ENCODE results near the gene UBE2R2.
"Not testable (repeated sequence)": the region's sequence is repeated elsewhere in the genome, so short reads cannot be mapped to it uniquely, and the experiment has no call there.

The UBE2R2 gene

DNA sequence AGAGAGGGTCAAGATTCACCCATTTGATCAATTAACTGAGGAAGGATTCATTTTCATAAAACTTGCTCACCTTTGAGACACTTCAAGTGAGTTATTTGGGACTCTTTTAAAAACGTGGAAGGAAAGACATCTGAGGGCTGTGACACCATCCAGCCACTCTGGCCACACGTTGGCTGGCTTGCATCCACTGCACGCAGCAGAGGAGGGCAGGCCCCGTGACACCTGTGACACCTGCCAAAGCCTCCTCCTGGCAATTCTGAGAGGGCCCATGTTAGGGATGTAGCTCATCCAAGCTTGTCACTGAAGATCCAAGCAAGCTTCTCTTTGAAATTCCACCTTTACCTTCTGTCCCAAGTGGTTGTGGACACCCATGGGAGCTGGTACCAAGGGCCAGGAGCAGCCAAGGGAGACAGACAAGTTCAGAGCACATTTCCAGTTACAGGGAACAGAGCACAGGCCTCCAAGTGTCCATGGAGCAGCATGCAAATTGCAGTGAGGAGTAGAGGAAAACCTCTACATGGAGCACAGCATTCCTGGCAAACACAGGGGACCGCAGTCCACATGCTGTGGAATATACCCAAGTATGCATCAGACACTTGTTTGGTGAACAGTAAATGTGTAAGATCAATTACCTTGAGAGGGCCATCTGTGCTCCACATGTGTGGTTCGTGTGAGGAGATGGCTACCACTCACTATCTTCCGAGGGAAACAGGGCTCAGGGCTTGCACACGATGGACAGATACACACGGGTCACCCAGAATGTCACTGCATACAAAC lies 16.8 kb upstream of the UBE2R2 start:
- no peak for DNase-seq

DNA sequence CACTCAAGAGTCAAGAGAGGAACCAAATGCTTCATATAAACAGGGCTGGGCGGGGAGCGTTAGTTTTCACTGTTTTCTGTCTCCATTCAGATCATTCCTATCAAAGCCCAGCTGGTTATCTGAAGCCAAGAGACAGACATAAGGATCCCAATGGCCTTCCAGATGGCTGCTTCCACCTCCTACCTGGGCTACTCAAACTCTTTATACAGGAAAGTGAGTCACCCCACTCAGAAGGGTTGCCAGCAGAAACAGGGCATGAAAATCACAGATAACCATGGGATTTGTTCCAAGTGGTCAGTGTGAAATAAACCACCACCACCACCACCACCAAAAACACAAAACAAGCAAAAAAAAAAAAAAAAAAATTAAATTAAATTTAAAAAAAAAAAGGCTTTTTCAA lies 16.1 kb upstream of the UBE2R2 start:
- DNase-seq: no peak

DNA sequence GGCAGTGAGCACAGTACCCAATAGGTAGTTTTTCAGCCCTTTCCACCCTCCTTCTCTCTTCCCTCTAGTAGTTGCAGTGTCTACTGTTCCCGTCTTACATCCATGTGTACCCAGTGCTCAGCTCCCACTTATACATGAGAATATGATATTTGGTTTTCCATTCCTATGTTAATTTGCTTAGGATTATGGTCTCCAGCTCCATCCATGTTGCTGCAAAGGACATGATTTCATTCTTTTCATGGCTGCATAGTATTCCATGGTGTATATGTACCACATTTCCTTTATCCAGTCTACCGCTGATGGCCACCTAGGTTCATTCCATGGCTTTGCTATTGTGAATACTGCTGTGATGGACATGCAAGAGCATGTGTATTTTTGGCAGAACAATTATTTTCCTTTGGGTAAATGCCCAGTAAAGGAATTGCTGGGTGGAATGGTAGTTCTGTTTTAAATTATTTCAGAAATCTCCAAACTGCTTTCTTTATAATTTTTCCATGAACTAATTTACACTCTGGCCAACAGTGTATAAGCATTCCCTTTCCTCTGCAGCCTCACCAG lies 14.9 kb upstream of the UBE2R2 start:
- not testable (repeated sequence) for DNase-seq

DNA sequence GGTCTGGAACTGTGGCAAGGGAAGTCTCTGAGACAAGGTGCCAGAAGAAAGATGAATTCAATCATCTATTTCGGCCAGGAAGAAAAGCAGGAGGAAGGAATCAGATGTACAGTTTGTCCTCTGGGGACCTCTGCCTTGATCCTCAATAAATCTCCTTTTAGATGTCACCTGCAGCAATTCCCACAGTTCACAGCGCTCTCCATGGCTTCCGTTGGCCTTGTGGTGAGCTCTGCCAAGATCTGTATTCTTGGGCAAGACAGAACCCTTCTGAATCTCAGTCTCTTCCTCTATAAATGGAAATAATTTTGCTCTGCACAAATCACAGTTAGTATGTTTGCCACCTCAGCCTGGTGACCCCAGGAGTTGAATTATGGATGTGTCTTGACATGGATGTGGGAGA lies 12.8 kb upstream of the UBE2R2 start:
- DNase-seq: not testable (repeated sequence)

DNA sequence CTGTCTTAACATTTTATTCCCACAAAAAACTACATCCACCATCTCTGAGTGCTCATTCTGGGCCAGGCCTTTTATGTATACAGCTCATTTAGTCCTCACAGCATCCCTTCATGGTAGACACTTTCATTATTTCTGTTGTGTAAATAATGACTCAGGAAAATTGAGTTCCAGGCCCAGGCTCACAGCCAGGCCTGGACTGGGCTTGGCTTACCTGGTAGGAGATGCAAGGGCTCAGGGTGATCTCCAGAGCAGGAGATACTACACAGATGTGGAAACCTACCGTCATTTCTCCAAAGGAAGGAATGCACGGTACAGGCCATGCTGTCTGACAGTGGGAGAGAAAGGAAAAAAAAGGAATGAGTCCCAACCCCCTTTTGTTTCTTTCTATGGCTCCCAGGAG lies 9.8 kb upstream of the UBE2R2 start:
- not testable (repeated sequence) for DNase-seq

DNA sequence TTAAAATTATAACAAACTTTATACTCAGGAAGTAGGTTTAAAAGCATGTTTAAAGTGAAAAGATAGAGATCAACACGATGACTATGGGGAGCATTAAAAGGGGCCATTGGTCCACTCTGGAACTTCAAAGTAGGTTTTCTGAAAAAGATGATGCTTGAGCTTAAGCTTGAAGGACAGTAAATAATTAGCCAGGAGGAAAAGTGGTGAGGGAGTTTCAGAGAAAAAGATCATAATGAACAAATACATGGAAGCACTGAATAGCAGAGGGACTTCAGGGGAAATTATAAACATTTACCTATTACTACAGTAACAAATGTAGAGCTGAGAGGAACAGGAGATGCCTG lies 8.0 kb upstream of the UBE2R2 start:
- not testable (repeated sequence) for DNase-seq

DNA sequence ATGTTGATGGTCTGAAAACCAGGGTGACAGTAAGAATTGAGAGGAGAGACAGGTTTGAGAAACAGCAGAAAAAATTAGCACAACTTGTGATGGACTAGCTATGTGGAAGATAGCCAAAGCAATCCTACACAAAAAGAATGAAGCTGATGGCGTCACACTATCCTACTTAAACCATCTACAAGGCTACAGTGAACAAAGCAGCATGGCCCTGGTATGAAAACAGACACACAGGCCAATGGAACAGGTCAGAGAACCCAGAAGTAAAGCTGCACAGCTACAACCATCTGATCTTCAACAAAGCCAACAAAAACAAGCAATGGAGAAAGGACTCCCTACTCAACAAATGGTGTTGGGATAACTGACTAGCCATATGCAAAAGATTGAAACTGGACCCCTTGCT lies 7.5 kb upstream of the UBE2R2 start:
- DNase-seq: no peak

DNA sequence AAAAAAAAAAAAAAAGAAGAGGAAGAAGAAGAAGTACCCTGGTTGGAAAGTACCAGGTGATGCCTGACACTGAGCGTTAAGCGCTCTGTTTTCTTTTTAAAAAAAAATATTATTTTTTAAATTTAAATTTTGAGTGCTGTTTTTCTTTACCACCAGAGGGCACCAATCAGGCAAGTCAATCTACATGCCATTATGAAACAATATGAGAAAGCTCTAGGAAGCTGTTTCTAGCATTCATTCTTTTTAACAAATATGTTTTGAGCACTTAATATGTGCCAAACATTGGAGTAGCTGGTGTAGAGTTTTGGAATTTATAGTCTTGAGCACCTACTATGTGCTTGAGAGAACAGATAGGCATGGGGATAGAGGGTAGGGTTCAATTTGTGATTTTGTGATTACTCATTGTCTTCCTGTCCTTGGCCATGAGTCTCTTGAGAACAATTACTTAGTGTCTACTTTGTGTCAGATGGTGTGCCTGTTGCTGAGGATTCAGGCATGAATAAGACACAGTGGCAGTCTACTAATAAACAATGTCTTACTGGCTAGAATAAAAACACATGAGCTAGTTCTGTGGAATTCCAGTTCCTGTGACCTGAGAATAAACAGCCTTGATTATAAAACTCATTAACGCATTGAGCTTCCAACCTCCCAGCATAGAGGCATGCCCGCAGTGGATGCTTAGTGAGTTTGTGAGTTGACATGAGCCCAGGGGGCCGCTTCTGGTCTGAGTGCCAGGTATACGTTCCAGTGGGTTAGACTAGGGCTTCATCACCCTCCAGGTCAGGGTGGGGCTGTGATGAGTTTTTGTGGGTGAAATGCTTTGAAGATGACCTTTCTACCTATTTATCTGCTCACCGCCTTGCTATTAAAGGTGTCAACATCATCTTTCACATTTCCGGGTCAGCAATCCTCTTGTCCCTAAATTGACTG lies 3.0 kb upstream of the UBE2R2 start:
- no peak for DNase-seq

DNA sequence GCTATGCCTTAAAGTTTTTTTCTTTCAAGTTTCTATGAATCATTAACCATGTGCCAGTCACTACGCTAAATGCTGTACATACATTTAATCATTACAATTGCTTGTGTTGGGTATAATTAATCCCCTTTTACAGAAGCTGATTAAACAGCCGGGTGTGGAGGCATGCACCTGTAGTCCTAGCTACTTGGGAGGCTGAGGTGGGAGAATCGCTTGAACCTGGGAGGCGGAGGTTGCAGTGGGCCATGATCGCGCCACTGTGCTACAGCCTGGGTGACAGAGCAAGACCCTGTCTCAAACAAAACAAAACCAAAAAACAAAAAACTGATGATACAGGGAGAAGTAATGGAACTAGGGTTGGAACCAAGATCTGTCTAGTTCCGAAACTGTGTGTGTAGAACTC lies 1.2 kb upstream of the UBE2R2 start:
- DNase-seq: no peak

DNA sequence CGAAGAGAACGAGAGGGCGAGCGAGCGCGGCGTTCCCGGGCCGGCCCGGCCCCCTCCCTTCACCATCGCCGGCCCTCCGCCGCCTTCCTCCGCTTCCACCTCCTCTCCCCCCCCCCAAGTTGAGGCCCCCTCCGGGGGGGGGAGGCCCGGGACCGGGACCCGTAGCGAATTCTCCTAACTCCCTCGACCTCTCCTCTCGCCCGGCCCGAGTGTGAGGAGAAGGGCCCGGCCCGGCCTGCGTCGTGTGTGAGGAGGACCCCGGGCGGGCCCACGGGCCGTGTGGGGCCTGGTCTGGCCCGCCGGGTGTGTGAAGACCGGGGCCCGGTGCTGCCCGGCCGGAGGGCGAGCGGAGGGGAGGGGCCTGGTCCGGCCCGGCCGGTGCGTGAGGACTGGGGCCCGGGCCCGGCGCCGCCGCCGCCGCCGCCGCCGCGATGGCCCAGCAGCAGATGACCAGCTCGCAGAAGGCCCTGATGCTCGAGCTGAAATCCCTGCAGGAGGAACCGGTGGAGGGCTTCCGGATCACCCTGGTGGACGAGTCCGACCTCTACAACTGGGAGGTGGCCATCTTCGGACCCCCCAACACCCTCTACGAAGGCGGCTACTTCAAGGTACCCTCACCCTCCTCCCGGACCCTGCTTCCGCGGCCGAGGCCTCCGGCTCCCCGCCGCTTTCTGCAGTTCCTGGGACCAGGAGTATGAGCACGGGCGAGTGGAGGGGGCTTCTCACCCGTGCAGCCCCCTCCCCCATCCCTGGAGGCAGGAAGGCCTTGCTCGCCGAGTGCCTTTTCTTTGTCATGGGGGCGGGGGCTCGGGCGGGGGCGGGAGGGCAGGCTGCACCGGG lies 587 bp downstream of the UBE2R2 start:
- DNase-seq: no peak

DNA sequence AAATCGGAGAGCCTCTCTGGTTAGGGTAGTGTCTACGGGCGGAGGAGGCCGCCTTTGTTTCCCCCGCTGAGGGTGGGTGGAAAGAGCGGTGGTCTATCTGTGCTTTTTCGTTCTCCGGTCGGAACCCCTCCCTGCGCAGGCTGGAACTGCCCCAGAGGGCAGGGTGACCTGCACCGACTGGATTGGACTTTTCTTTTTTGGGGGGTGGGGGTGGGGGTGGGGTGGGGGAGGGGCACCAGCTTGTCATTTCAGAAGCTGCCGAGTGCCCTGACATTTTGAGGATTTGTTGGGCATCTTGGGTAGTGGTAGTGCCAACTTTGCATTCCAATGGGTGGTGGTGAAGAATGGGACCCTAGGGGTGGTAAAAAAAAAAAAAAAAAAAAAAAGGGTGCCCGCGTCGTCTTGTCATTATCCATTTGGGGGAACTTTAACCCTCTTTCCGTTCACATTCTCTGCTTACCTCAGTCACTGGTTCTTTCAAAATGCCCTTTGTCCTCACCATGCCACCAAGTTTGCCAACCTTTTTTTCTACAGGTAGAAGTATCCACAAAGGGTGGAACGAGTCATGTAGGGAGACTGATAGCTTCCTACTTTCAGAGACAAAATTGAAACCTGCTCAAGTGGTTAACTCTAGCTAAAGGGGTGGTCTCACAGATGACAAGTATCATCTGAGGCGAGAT lies 1.3 kb downstream of the UBE2R2 start:
- DNase-seq: no peak

DNA sequence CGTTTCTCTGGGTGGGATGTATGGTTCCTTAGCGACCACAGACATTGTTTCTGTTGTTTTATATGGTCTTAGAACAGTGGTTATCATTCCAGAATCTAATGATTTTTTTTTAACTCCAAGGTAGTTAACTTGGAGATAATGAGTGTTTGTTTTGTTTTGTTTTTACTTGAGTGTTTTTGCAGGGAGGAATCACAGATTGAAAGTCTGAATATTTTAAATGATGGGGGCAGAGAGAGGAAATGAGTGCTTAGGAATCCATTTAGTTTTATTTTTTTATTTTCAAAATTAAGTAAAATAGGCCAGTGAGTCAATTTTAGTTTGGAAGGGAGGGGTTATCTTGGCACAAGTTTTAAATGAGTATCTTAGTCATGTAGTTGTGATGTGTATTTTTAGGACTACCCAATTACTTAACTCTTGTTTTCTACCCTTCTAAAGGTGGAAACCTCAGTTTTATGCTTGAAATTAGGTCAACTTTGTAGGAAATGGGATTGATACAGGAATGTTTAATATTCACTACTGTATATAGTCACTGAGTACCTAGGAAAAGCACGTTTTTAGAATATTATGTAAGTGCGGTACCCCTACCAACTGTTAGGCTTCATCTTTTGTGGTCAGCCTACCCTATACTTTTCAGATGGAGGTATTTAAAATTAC lies 2.0 kb downstream of the UBE2R2 start:
- no peak for DNase-seq

DNA sequence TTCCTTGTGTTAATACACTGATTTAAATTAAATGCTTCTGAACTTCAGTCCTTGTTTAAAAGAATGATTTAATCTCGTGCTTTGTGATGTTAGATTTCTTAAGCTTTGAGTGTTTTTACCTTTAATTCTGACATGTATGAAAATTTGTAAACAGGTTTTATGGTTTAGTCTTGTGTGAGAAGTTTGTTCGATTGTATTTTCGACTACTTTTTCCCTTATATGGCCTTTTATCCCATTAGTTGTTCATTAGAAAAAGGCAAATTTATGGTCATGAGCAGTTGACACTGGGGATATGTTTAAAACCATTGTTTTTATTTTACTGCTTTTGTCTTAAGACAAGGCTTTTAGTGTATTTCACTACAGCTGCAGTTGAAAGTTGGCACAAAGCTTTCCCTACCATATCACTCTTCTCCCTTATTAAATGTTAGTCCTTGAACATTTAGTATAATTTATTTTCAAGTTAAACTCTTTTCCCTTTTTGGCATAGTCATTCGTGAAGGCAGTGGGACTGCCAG lies 3.3 kb downstream of the UBE2R2 start:
- no peak for DNase-seq

DNA sequence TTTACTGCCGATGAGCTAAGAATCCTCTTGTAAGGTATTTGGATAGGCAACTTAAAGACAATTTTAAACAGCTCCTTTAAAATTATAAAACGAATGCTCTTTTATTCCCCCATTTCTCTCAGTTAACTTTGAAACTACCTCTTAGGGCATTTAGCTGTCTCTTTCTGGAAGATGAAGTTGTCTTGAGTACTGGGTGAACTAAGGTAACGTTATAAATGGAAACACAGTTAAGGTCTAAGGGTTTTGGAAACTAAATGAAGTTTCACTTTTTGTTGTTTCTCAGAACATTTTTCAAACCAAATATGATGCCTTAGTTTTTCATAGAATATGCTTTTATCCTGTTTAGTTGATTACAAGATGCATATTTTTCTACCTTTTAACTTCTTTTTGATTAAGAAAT lies 6.8 kb downstream of the UBE2R2 start:
- no peak for DNase-seq

DNA sequence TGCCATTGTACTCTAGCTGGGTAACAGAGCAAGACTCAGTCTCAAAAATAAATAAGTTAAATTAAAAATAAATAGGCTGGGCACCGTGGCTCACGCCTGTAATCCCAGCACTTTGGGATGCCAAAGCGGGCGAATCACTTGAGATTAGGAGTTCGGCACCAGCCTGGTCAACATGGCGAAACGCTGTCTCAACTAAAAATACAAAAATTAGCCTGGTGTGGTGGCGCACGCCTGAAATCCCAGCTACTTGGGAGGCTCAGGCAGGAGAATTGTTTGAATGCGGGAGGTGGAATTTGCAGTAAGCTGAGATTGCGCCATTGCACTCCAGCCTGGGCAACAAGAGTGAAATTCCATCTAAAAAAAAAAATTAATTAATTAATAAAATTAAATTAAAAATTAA lies 10.3 kb downstream of the UBE2R2 start:
- DNase-seq: not testable (repeated sequence)

DNA sequence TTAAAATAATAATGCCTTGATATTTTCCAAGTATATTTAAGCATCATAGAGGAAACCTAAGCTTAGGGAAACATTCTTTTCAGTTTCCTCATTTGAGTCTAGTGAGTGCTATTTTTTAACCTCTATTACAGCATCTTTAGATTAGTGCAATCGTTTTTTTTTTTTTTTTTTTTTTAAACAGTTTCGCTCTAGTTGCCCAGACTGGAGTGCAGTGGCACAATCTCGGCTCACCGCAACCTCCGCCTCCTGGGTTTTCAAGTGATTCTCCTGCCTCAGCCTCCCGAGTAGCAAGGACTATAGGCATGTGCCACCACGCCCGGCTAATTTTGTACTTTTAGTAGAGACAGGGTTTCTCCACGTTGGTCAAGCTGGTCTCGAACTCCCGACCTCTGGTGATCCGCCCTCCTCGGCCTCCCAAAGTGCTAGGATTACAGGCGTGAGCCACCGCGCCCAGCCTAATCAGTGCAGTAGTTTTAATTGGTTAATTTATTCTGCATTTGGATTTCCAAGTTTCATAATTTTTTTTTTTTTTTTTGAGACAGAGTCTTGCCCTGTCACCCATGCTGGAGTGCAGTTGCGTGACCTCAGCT lies 12.8 kb downstream of the UBE2R2 start:
- not testable (repeated sequence) for DNase-seq

DNA sequence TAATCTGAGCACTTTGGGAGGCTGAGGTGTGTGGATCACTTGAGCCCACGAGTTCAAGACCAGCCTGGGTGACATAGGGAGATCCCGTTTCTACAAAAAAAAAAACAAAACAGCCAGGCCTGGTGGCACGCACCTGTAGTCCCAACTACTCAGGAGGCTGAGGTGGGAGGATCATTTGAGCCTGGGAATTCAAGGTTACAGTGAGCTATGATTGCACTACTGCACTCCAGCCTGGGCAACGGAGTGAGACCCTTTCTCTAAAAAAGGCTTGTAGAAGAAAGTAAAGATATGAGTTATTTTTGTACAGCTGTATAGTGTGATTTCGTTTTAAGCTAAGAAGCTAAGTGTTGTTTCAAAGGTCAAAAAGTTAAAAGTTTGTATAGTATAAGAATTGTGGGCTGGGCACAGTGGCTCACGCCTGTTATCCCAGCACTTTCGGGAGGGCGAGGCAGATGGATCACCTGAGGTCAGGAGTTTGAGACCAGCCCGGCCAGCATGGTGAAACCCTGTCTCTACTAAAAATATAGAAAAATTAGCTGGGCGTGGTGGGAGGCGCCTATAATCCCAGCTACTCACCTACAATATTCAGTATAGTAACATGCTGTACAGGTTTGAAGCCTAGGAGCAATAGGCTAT lies 18.8 kb downstream of the UBE2R2 start:
- no peak for DNase-seq

DNA sequence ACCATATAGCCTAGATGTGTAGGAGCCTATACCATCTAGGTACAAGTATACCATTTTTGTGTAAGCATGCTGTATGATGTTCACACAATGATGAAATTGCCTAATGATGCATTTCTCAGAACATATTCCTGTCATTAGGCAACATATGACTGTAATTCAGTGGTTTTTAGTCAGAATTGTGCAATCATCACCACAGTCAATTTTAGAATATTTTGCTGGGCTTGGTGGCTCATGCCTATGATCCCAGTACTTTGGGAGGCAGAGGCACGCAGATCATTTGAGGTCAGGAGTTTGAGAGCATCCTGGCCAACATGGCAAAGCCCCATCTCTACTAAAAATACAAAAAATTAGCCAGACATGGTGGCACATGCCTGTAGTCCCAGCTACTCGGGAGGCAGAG lies 19.3 kb downstream of the UBE2R2 start:
- DNase-seq: not testable (repeated sequence)

DNA sequence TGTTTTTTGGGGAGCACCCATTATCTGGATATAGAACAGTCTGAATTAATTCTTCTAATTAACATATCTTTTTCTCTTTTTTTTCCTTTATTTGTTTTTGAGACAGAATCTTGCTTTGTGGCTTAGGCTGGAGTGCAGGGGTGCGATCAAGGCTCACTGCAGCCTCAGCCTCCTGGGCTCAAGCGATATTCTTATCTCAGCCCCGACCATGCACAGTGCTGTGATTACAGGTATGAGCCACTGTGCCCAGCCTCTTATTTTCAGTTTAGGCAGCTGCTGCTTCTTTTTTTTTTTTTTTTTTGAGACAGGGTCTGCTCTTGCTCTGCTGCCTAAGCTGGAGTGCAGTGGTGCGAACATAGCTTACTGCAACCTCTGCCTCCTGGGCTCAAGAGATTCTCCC lies 20.2 kb downstream of the UBE2R2 start:
- DNase-seq: no peak

DNA sequence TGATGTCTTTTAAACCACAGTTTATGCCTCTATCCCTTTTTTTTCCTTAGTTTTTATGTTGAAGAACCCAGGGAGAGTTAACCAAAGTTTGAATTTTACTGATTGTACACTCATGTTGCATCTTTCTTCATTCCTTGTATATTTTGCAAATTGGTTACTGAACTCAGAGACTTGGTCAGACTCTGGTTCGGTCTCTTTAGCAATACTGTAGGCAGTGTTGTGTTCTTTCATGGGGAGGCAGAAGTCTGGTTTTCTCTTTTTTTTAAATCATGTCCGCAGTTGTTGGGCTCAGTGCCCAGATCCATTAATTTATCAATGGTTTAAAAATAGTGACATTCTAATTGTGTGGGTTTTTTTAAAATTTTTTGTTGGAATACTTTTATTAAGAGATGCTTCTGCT lies 23.4 kb downstream of the UBE2R2 start:
- DNase-seq: no peak

Data from cortex of kidney (tissue), 1 donor.